Thoracic aorta (tissue), 2 donors: ENCODE data around the gene SYTL5. TPM values are rescaled to one million over a fixed set of nuclear protein-coding genes. Genes with fewer than 3 reads are reported as not detected.

Experiments used
- ATAC-seq: fragments of 150-250 bp; one replicate; pipeline ENCODE4 v1.8.0; 2017; ENCODE audit warnings: low read depth; ENCODE audit not compliant: insufficient number of reproducible peaks, low FRiP score
- DNase-seq: peaks from one replicate; pipeline ENCODE4 v3.0.0-alpha.2; 2020; ENCODE audit warnings: low spot score
- H3K27ac ChIP-seq, 2 donors: fragments of 200-600 bp; sonication (generic); 1 replicate in 1 of 2; 2 replicates in 1 of 2; pipeline ENCODE4 v1.5.1; 2016; ENCODE audit warnings: mild to moderate bottlenecking in 2 of 2, moderate library complexity in 2 of 2
- H3K27me3 ChIP-seq: fragments of 200-600 bp; sonication (generic); replicated peaks from 2 replicates; pipeline ENCODE4 v1.6.0; 2016; ENCODE audit warnings: mild to moderate bottlenecking; ENCODE audit not compliant: insufficient read depth
- H3K36me3 ChIP-seq: fragments of 200-600 bp; sonication (generic); one replicate; pipeline ENCODE4 v1.5.1; 2016
- H3K4me1 ChIP-seq, 2 donors: fragments of 200-600 bp; sonication (generic); 1 replicate in 1 of 2; 2 replicates in 1 of 2; pipeline versions ENCODE4 v1.5.1 to v1.6.0; 2016; ENCODE audit warnings: low read depth in 2 of 2, mild to moderate bottlenecking in 1 of 2; ENCODE audit not compliant: control insufficient read depth in 1 of 2
- H3K4me3 ChIP-seq: fragments of 200-600 bp; sonication (generic); 2 replicates; pipeline ENCODE4 v1.5.1; 2016; ENCODE audit warnings: mild to moderate bottlenecking
- H3K9me3 ChIP-seq: fragments of 200-600 bp; sonication (generic); 2 replicates; pipeline ENCODE4 v1.5.1; 2016
- CTCF ChIP-seq: fragments of 200-600 bp; sonication (generic); IDR thresholded peaks from one replicate; pipeline ENCODE4 v1.5.1; 2019; ENCODE audit warnings: antibody characterized with exemption
- total RNA-seq, 2 donors: library from RNA; depleted of rRNA; stranded (reverse); fragments of >200 nt; gene quantifications; one replicate each; pipeline versions ENCODE4 v1.1.0 to v1.2.3, GENCODE V29; 2016

Gene SYTL5
- total RNA-seq, 2 donors from 2014 or later: not detected

- Histone ChIP-seq H3K9me3 (no peaks in the 10 kb centered on the region), H3K4me1 (no peaks in the 10 kb centered on the region), H3K27me3 (no peaks in the 10 kb centered on the region), H3K4me3 (no peak overlapping the region), H3K36me3 (no peaks in the 10 kb centered on the region), H3K27ac (no peak overlapping the region)
- no peak for TF ChIP-seq CTCF
- no peak for DNase-seq
- no peak for ATAC-seq
Measured at GRCh38 chrX:38085813-38086212, 79.5 kb downstream of the SYTL5 start.

- ATAC-seq (no peak), DNase-seq (no peak)
- Histone ChIP-seq H3K27ac (no peak overlapping the region), H3K27me3 (no peaks in the 10 kb centered on the region), H3K4me3 (no peak overlapping the region), H3K4me1 (no peaks in the 10 kb centered on the region), H3K9me3 (no peaks in the 10 kb centered on the region), H3K36me3 (no peaks in the 10 kb centered on the region)
- TF ChIP-seq CTCF: no peak
Measured at GRCh38 chrX:38086451-38087215, 80.3 kb downstream of the SYTL5 start.

- H3K36me3 ChIP-seq: no peaks in the 10 kb centered on the region
- no peak overlapping the region for H3K4me3 ChIP-seq
- H3K9me3 ChIP-seq: no peaks in the 10 kb centered on the region
- no peaks in the 10 kb centered on the region for H3K4me1 ChIP-seq
- ATAC-seq (no peak), DNase-seq (no peak)
- H3K27ac ChIP-seq: no peak overlapping the region
- no peaks in the 10 kb centered on the region for H3K27me3 ChIP-seq
- no peak for TF ChIP-seq CTCF
Measured at GRCh38 chrX:38087594-38087993, 81.2 kb downstream of the SYTL5 start.

- Histone ChIP-seq H3K4me1 (no peaks in the 10 kb centered on the region), H3K27me3 (no peaks in the 10 kb centered on the region), H3K27ac (no peak overlapping the region), H3K4me3 (no peak overlapping the region), H3K9me3 (no peaks in the 10 kb centered on the region), H3K36me3 (no peaks in the 10 kb centered on the region)
- no peak for TF ChIP-seq CTCF
- no peak for DNase-seq
- ATAC-seq: no peak
Measured at GRCh38 chrX:38089173-38089982, 83.0 kb downstream of the SYTL5 start.

GRCh38 chrX:38095971-38096529, 89.7 kb downstream of the SYTL5 start:
- H3K27me3 ChIP-seq: no peaks in the 10 kb centered on the region
- no peak overlapping the region for H3K27ac ChIP-seq
- TF ChIP-seq CTCF: no peak
- no peaks in the 10 kb centered on the region for H3K36me3 ChIP-seq
- H3K4me1 ChIP-seq: no peaks in the 10 kb centered on the region
- H3K9me3 ChIP-seq: no peaks in the 10 kb centered on the region
- DNase-seq (no peak), ATAC-seq (no peak)
- no peak overlapping the region for H3K4me3 ChIP-seq
